Mesothelial cell of epicardium (in vitro differentiated cells): ENCODE measurements around the gene STAT3. TPM values are rescaled to one million over a fixed set of nuclear protein-coding genes. Genes with fewer than 3 reads are reported as not detected.

Experiments used
- DNase-seq, 2 experiments: peaks; one replicate each; pipeline ENCODE4 v3.0.0; 2021; ENCODE audit warnings: low spot score in 2 of 2; ENCODE audit not compliant: unreplicated experiment in 2 of 2
- H3K27ac Mint-ChIP-seq: 2 replicates; pipeline ENCODE4 v1.8.0; 2021; ENCODE audit warnings: mixed read lengths
- H3K27me3 Mint-ChIP-seq: 2 replicates; pipeline ENCODE4 v1.8.0; 2021; ENCODE audit warnings: low read depth, mixed read lengths
- H3K36me3 Mint-ChIP-seq: 2 replicates; pipeline ENCODE4 v1.8.0; 2021; ENCODE audit warnings: mixed read lengths
- H3K4me1 Mint-ChIP-seq: 2 replicates; pipeline ENCODE4 v1.8.0; 2021; ENCODE audit warnings: mixed read lengths
- H3K4me3 Mint-ChIP-seq: 2 replicates; pipeline ENCODE4 v1.8.0; 2021; ENCODE audit warnings: mild to moderate bottlenecking, moderate library complexity, mixed read lengths
- H3K9me3 Mint-ChIP-seq: 2 replicates; pipeline ENCODE4 v1.8.0; 2021; ENCODE audit warnings: mixed read lengths
- total RNA-seq: library from RNA; stranded (reverse); gene quantifications from 3 replicates; pipeline ENCODE4 v1.2.1, GENCODE V29; 2021
- TF ChIP-seq, protein P1 (sequence below): fragments of 200-600 bp; sonication (generic); IDR thresholded peaks from one replicate; pipeline ENCODE4 v1.5.0; 2021; ENCODE audit warnings: antibody characterized with exemption; ENCODE audit not compliant: unreplicated experiment

The STAT3 gene
- total RNA-seq, 1 donor from 2014 or later = 118 TPM

GRCh38 chr17:42312285-42313130 lies 75.7 kb downstream of the STAT3 start:
- Mint-ChIP-seq H3K4me1 (peaks cover 31% of the 10 kb centered on the region), H3K9me3 (no peaks in the 10 kb centered on the region), H3K27me3 (no peaks in the 10 kb centered on the region), H3K4me3 (peak overlapping the region; percentile 62), H3K36me3 (peaks cover 16% of the 10 kb centered on the region), H3K27ac (peak overlapping the region; percentile 97)
- peak; percentile 65 to 84 for DNase-seq
- TF ChIP-seq, protein P1, sequence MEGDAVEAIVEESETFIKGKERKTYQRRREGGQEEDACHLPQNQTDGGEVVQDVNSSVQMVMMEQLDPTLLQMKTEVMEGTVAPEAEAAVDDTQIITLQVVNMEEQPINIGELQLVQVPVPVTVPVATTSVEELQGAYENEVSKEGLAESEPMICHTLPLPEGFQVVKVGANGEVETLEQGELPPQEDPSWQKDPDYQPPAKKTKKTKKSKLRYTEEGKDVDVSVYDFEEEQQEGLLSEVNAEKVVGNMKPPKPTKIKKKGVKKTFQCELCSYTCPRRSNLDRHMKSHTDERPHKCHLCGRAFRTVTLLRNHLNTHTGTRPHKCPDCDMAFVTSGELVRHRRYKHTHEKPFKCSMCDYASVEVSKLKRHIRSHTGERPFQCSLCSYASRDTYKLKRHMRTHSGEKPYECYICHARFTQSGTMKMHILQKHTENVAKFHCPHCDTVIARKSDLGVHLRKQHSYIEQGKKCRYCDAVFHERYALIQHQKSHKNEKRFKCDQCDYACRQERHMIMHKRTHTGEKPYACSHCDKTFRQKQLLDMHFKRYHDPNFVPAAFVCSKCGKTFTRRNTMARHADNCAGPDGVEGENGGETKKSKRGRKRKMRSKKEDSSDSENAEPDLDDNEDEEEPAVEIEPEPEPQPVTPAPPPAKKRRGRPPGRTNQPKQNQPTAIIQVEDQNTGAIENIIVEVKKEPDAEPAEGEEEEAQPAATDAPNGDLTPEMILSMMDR = peak; percentile 26

- Mint-ChIP-seq H3K4me3 (peak overlapping the region; percentile 62), H3K27ac (peak overlapping the region; percentile 97), H3K36me3 (peaks cover 16% of the 10 kb centered on the region), H3K27me3 (no peaks in the 10 kb centered on the region), H3K4me1 (peaks cover 31% of the 10 kb centered on the region), H3K9me3 (no peaks in the 10 kb centered on the region)
- TF ChIP-seq, protein P1 = no peak
- DNase-seq = no peak
Measured at GRCh38 chr17:42312035-42312284, 76.3 kb downstream of the STAT3 start.

DNA sequence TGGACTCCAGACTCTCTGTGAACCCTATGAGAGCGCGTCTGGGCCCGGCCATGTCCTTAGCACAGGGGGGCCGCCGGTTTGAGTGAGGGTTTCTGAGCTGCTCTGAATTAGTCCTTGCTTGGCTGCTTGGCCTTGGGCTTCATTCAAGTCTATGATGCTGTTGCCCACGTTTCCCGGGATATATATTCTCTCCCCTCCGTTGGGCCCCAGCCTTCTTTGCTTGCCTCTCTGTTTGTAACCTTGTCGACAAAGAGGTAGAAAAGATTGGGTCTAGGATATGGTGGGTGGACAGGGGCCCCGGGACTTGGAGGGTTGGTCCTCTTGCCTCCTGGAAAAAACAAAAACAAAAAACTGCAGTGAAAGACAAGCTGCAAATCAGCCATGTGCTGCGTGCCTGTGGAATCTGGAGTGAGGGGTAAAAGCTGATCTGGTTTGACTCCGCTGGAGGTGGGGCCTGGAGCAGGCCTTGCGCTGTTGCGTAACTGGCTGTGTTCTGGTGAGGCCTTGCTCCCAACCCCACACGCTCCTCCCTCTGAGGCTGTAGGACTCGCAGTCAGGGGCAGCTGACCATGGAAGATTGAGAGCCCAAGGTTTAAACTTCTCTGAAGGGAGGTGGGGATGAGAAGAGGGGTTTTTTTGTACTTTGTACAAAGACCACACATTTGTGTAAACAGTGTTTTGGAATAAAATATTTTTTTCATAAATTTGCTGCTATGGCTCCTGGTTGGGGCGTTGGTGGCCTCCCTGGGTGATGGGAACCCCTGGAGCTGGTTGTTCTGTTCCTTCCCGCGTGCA lies 76.8 kb downstream of the STAT3 start:
- DNase-seq = peak; percentile 47 to 71
- TF ChIP-seq, protein P1 = no peak
- H3K36me3 Mint-ChIP-seq = peaks cover 13% of the 10 kb centered on the region
- no peaks in the 10 kb centered on the region for H3K9me3 Mint-ChIP-seq
- peak overlapping the region; percentile 62 for H3K4me3 Mint-ChIP-seq
- no peaks in the 10 kb centered on the region for H3K27me3 Mint-ChIP-seq
- H3K27ac Mint-ChIP-seq = peak overlapping the region; percentile 97
- peaks cover 31% of the 10 kb centered on the region for H3K4me1 Mint-ChIP-seq

GRCh38 chr17:42310787-42311215 lies 77.4 kb downstream of the STAT3 start:
- Mint-ChIP-seq H3K4me3 (no peak overlapping the region), H3K27me3 (no peaks in the 10 kb centered on the region), H3K4me1 (peaks cover 31% of the 10 kb centered on the region), H3K9me3 (no peaks in the 10 kb centered on the region), H3K36me3 (peaks cover 11% of the 10 kb centered on the region), H3K27ac (peak overlapping the region; percentile 97)
- TF ChIP-seq, protein P1 = no peak
- no peak for DNase-seq

- Mint-ChIP-seq H3K4me3 (no peak overlapping the region), H3K27me3 (no peaks in the 10 kb centered on the region), H3K27ac (peak overlapping the region; percentile 97)
Measured at GRCh38 chr17:42309986-42310786, 78.1 kb downstream of the STAT3 start.

More at GRCh38 chr17:42309986-42310786, 78.1 kb downstream of the STAT3 start:
- no peaks in the 10 kb centered on the region for H3K9me3 Mint-ChIP-seq
- H3K36me3 Mint-ChIP-seq = peaks cover 5% of the 10 kb centered on the region
- TF ChIP-seq, protein P1 = no peak
- DNase-seq = no peak
- H3K4me1 Mint-ChIP-seq = peaks cover 31% of the 10 kb centered on the region
